Raji (cell line): ENCODE measurements around the gene LRIT2.

ENCODE experiments used
- POLR2A ChIP-seq: IDR thresholded peaks from 2 replicates; pipeline ENCODE4 v1.6.1; 2011; ENCODE audit warnings: low read depth, low read length, control low read depth; ENCODE audit not compliant: insufficient read depth

Gene LRIT2

DNA sequence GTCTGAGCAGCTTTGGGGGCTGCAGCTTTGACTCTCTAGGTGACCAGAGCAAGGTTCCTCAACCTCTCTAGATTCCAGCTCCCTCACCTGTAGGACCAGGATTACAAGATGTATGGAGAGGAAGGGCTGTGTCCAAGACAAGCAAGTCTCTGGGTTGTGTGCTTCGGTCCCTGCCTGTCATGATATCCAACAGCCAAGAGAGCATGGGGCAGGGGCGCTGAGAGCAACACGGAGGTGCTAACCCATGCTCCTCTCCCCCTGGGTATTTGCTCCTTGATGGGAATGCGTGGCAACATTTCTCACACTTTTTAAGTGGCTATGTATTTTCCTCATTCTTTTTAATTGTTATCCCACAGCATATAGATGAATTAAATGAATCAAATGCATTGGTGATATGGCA, 20.7 kb downstream of the LRIT2 start:
- no peak for TF ChIP-seq POLR2A

DNA sequence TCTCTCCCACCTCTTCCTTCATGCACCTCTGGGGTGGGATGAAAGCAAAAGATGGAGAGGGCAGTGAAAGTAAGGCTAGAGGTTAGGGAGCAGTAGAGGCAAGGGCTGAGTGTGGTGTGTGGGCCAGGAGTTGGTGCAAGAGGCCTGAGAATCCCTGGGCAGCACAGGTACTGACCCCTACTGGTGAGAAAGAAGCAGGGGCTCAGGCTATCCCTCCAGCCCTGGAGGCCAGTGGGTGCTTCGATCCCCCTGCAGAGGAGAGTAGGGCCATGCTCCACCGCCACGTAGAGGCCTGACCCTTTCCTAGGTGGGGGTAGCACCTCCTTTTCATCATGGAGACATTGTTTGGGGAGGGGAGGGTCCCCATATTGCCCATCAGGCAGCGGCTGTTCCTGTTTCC, 21.2 kb downstream of the LRIT2 start:
- no peak for TF ChIP-seq POLR2A

- no peak for TF ChIP-seq POLR2A
Measured at GRCh38 chr10:84202349-84202748, 23.0 kb downstream of the LRIT2 start.

DNA sequence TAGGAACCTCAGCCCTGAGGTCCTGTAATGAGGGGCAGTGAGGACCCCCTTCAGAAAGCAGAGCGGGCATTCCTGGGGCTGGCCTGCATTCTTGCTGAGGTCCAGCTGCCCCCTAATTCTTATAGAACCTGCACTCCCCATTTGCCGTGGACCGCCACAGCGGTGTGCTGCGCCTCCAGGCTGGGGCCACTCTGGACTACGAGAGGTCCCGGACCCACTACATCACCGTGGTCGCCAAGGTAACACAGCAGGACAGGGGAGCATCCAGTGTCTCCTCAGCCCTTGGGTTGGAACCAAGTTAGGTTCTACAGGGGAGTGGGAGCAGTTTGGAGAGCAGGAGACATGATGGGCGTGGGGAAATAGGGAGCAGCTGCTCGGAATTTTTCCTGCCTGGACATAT, 23.7 kb downstream of the LRIT2 start:
- no peak for TF ChIP-seq POLR2A

DNA sequence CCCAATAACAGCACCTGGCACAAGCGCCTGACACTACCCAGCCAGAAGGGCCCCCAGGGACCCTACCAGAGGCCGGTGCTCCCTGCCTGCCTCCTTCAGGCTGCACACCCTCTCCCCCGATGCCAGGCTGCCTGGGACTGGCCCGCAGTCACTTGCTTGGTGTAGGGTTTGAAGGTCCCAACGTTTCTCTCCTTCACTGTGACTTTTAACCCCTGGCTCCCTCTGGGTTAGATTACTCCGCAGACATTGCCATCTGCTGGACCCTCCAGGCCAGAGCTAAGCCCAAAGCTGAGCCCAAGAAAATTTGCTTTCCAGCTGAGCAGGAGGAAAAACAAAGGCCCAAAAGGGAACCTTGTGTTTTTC, 24.1 kb downstream of the LRIT2 start:
- TF ChIP-seq POLR2A: no peak

DNA sequence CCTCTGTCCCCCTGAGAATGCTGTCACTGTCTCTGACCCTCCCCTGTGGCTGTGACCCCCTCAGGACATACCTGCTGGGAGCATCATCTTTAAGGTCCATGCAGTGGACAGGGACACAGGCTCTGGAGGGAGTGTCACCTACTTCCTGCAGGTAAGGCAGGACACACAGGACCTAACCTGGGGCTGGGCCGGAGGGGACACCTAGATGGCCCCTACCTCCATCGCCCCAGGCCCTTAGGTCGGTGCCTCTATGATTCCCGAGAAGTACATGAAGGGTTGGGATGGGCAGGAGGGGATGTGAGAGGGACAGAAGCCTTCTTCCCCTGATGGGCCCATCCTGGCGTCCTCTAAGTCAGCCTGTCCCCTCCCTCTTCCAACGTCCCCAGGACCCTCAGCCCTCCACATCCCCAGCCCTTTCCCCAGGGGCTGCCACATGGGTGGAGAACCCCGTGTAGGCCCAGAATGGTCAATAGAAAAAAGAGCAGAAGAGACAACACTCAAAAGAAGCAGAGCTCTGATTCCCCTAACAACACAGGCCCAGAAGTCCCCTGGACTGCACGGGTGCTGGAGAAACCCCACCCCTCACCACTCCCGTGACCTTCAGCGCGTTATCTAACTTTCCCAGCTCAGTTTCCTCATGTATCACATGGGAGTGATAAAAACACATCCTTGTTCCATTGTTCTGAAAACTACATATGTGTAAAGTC, 24.7 kb downstream of the LRIT2 start:
- TF ChIP-seq POLR2A: no peak

DNA sequence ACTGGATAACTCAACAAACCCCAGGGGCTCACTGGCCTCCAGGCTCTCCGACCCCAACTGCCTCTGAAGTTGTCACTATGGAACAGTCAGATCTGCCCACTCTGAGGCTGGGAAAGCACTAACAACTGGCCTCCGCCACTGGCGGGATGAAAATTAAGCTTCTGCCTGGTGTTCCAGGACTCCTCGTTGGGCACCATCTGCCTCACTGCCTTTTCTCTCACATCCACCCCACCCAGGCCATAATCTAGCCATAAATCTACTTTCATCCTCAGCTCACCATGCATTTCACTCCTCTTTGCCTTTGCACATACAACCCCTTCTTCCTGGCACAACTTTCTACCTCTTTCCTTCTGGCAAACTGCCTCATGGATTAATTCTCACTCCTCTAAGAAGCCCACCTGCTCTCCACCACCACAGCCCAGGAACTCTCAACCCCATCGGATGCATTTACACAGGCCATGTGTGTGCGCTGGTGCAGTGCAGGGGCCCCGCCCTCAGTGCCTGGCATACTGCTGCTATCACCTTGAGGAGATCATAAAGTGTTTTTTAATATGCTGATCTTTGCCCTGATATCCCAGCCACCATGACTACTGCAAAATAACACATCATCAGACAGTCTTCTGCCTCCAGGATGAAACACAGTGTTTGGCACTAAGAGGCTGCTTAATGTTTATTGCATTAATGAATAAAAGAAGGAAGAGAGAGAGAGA, 27.0 kb downstream of the LRIT2 start:
- TF ChIP-seq POLR2A: no peak

- TF ChIP-seq POLR2A: no peak
Measured at GRCh38 chr10:84197643-84198042, 27.7 kb downstream of the LRIT2 start.

GRCh38 chr10:84196941-84197340, 28.4 kb downstream of the LRIT2 start:
- no peak for TF ChIP-seq POLR2A

GRCh38 chr10:84196083-84196482, 29.3 kb downstream of the LRIT2 start:
- no peak for TF ChIP-seq POLR2A

DNA sequence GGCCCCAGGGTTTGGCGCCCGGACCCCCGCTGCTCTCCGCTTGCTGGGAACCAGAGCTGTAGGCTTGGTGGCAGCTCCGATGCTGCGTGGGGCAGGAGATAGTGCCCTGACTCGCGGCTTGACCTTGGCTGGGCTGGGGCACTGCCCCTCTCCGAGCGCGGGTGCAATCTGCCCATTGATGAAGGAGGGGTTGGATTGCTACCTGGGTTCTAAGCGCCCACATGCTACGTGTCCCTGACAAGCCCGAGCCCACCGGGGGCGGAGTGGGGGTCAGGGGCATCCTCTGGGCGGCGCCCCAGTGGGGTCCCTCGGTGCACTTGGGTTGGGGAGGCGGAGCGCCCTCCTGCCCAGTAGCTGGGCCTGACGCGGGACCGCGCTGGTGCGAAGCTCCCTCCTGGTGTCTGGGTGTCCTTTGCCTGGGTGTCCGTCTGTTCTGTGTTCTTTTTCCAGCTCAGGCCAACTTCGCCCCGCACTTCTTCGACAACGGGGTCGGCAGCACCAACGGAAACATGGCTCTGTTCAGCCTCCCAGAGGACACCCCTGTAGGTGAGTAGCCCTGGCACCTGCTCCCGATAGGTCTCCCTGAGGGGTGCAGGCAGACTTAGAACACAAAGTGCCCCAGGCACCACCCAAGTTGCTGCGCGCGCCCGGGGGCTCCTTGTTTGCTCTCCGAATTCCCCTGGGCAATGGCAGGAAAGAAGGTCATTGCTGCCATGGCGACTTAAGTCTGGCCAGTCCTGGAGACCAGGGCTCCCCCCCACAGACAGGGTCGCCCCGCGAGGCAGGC, 30.1 kb downstream of the LRIT2 start:
- TF ChIP-seq POLR2A: no peak

GRCh38 chr10:84194424-84195043, 30.8 kb downstream of the LRIT2 start, which contains the start of gene CDHR1:
CDHR1 (plus strand) TSS chr10:84194537; CDS start chr10:84194761, 224 bp downstream.
- TF ChIP-seq POLR2A: no peak

DNA sequence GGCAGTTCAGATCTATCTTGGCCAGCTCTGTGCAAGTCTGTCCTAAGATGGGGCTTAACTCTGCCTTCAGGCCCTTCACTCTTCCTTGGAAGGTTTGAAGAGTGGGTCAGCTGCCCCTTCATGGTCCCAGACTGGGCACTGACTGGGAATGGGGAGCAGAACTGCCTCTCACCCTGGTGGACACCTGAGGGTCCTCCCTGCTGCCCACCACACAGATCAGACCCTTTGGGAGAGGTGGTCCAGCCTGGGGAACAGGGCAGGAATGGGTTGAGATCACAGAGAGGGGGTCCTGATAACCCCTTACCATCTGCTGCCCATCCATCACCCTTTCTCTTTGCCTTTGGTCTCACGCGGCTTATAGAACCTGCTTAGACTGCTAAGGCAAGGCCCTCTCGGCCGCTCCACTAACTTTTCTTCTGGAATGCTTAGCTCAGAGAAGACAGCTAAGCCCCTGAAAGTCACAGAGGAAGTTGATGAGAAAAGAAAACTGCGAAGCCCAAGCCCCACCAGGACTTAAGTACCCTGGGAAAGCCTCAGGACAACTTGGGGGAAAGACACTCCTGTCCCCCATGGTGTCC, 31.4 kb downstream of the LRIT2 start:
- TF ChIP-seq POLR2A: no peak

- TF ChIP-seq POLR2A: no peak
Measured at GRCh38 chr10:84193327-84193726, 32.0 kb downstream of the LRIT2 start.

DNA sequence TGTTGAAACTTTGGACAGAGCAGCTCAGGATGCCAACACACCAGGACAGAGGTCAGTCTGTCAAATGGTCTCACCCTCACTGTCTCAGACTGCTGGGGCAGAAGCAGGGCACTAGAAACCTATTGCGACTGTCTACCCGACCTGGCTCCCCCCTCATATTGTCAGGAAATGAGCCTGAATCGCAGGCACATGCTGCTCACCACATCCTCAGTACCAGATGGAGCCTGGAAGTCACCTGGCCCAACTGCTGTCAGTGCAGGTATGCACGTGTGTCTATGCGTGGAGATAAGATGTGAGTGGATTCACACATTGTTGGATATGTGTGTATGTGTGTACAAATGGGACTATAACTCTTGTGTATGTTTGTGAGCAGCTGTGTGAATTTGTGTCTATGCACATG, 34.2 kb downstream of the LRIT2 start:
- TF ChIP-seq POLR2A: no peak
